GM21737 (cell line): Measurements from ENCODE around the gene TMEM170A.

Experiments used
- ATAC-seq: cut with Tn5 transposase; IDR thresholded peaks from one replicate; pipeline ENCODE4 v1.9.1; 2021; ENCODE audit warnings: mild to moderate bottlenecking, moderate library complexity; ENCODE audit not compliant: unreplicated experiment

The TMEM170A gene

GRCh38 chr16:75406943-75407342 lies 57.5 kb downstream of the TMEM170A start:
- no peak for ATAC-seq

- ATAC-seq: no peak
These were observed 61.5 kb downstream of the TMEM170A start for GRCh38 chr16:75402821-75403475.

- no peak for ATAC-seq
These were observed 62.2 kb downstream of the TMEM170A start for GRCh38 chr16:75402159-75402820.

GRCh38 chr16:75401691-75402090 lies 62.8 kb downstream of the TMEM170A start:
- no peak for ATAC-seq

GRCh38 chr16:75398333-75398732 lies 66.2 kb downstream of the TMEM170A start:
- no peak for ATAC-seq

- ATAC-seq: no peak
These were observed 69.5 kb downstream of the TMEM170A start for GRCh38 chr16:75394941-75395340.
